ENCODE results near the gene PSMD13. TPM values are rescaled to one million over a fixed set of nuclear protein-coding genes. Genes with fewer than 3 reads are reported as not detected.

The PSMD13 gene
- total RNA-seq, 8 experiments from 2014 or later: 106 to 155 (median 141) TPM

- H3K4me1 ChIP-seq (replicated peaks in 1 of 2): peaks cover 17 to 19% of the 10 kb centered on the region in 2 donors
- WGBS, 10 experiments: 0 to 2% (median 0%) methylated on average over 1 to 20 of the region's 27 CpGs; no CpG with 5 or more reads in 5 of the 10 experiments
- ATAC-seq (replicated peaks in 6 of 8): peak in 3 of 8 experiments; percentile 7 to 12 (median 8)
- in situ Hi-C loops (cut with MboI; ENCODE audit: low pct_unique_long_range_greater_than_20kb in 2 of 9, low sequenced_read_pairs in 9 of 9, unreplicated experiment in 9 of 9): no loop called here
- peak overlapping the region; percentile 98 to 99 for H3K27ac ChIP-seq
- H3K4me3 ChIP-seq: peak overlapping the region; percentile 90 to 100 (median 93)
Observed at GRCh38 chr11:207863-208180, 29.0 kb upstream of the PSMD13 start.

- peak; percentile 40 to 61 (median 50) for ATAC-seq (replicated peaks in 6 of 8)
- WGBS, 10 experiments: 0 to 1% (median 0%) methylated on average over 3 to 20 of the region's 57 CpGs; no CpG with 5 or more reads in 5 of the 10 experiments
- peak overlapping the region; percentile 98 to 99 for H3K27ac ChIP-seq
- peak overlapping the region; percentile 90 to 100 (median 93) for H3K4me3 ChIP-seq
- peaks cover 17 to 19% of the 10 kb centered on the region in 2 donors for H3K4me1 ChIP-seq (replicated peaks in 1 of 2)
- in situ Hi-C loops (cut with MboI; ENCODE audit: low pct_unique_long_range_greater_than_20kb in 2 of 9, low sequenced_read_pairs in 9 of 9, unreplicated experiment in 9 of 9): no loop called here
Observed at GRCh38 chr11:208181-208916, 28.4 kb upstream of the PSMD13 start.

GRCh38 chr11:208917-209260 is 27.9 kb upstream of the PSMD13 start:
- WGBS, 10 experiments: no CpG with 5 or more reads among the region's 26 CpGs
- in situ Hi-C loops (cut with MboI; ENCODE audit: low pct_unique_long_range_greater_than_20kb in 2 of 9, low sequenced_read_pairs in 9 of 9, unreplicated experiment in 9 of 9): no loop called here
- Histone ChIP-seq H3K4me3 (peak overlapping the region; percentile 90 to 100 (median 93)), H3K27ac (peak overlapping the region; percentile 98 to 99), H3K4me1 (replicated peaks in 1 of 2) (peaks cover 17 to 19% of the 10 kb centered on the region in 2 donors)
- peak in 5 of 8 experiments; percentile 1 to 8 (median 2) for ATAC-seq (replicated peaks in 6 of 8)

DNA sequence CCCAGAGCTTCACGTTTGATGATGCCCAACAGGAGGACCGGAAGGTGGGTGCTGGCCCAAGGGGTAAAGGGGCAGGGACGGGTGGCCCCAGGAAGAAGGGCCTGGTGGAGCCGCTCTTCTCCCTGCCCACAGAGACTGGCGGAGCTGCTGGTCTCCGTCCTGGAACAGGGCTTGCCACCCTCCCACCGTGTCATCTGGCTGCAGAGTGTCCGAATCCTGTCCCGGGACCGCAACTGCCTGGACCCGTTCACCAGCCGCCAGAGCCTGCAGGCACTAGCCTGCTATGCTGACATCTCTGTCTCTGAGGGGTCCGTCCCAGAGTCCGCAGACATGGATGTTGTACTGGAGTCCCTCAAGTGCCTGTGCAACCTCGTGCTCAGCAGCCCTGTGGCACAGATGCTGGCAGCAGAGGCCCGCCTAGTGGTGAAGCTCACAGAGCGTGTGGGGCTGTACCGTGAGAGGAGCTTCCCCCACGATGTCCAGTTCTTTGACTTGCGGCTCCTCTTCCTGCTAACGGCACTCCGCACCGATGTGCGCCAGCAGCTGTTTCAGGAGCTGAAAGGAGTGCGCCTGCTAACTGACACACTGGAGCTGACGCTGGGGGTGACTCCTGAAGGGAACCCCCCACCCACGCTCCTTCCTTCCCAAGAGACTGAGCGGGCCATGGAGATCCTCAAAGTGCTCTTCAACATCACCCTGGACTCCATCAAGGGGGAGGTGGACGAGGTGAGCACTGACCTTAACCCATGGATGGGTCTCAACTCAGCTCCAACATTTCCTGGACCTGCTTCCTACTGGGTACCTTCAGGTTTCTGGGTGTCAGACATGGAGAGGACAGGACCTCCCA is 27.3 kb upstream of the PSMD13 start:
- 0 to 80% (median 45%) methylated on average over 1 to 10 of the region's 29 CpGs; no CpG with 5 or more reads in 4 of the 10 experiments for WGBS, 10 experiments
- no peak for ATAC-seq (replicated peaks in 6 of 8)
- Histone ChIP-seq H3K27ac (peak overlapping the region; percentile 98 to 99), H3K4me1 (replicated peaks in 1 of 2) (peaks cover 17 to 19% of the 10 kb centered on the region in 2 donors), H3K4me3 (peak overlapping the region; percentile 90 to 100 (median 93))
- in situ Hi-C loops (cut with MboI; ENCODE audit: low pct_unique_long_range_greater_than_20kb in 2 of 9, low sequenced_read_pairs in 9 of 9, unreplicated experiment in 9 of 9): no loop called here

GRCh38 chr11:210122-210802 is 26.5 kb upstream of the PSMD13 start:
- Histone ChIP-seq H3K4me3 (peak overlapping the region in 3 of 5 donors; percentile 91 to 100 (median 95)), H3K4me1 (replicated peaks in 1 of 2) (peaks cover 17 to 19% of the 10 kb centered on the region in 2 donors), H3K27ac (no peak overlapping the region)
- in situ Hi-C loops (cut with MboI; ENCODE audit: low pct_unique_long_range_greater_than_20kb in 2 of 9, low sequenced_read_pairs in 9 of 9, unreplicated experiment in 9 of 9): no loop called here
- WGBS, 10 experiments: 55 to 100% (median 92%) methylated on average over 3 to 9 of the region's 9 CpGs; no CpG with 5 or more reads in 5 of the 10 experiments
- ATAC-seq (replicated peaks in 6 of 8): peak in 2 of 8 experiments; percentile 1

DNA sequence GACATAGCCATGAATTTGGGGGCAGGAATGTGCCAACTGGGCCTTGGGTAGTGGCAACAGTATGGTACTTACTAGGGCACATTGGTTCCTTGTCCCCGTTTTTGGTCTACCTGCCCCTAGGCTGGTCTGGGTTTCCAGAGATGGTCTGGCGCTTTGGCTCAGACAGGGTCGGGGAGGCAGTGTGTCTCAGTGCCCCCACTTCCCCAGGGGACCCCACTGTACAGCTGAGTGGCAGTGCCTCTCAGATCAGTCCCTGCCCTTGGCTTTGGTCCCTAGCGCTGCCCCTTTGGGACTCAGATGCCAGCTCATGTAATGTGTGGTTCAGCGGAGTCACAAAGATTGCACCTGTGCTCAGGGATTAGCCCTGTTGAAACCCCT is 26.0 kb upstream of the PSMD13 start:
- WGBS, 10 experiments: 88 to 90% methylated on average over 4 to 5 of the region's 5 CpGs; no CpG with 5 or more reads in 8 of the 10 experiments
- H3K4me1 ChIP-seq (replicated peaks in 1 of 2): peaks cover 17% of the 10 kb centered on the region in 2 donors
- H3K4me3 ChIP-seq: no peak overlapping the region
- in situ Hi-C loops (cut with MboI; ENCODE audit: low pct_unique_long_range_greater_than_20kb in 2 of 9, low sequenced_read_pairs in 9 of 9, unreplicated experiment in 9 of 9): no loop called here
- no peak for ATAC-seq (replicated peaks in 6 of 8)
- no peak overlapping the region for H3K27ac ChIP-seq

- ATAC-seq (replicated peaks in 6 of 8): no peak
- Histone ChIP-seq H3K27ac (no peak overlapping the region), H3K4me1 (replicated peaks in 1 of 2) (peaks cover 12 to 13% of the 10 kb centered on the region in 2 donors), H3K4me3 (no peak overlapping the region)
- 83 to 100% (median 100%) methylated on average over 1 to 3 of the region's 5 CpGs; no CpG with 5 or more reads in 5 of the 10 experiments for WGBS, 10 experiments
- in situ Hi-C loops (cut with MboI; ENCODE audit: low pct_unique_long_range_greater_than_20kb in 2 of 9, low sequenced_read_pairs in 9 of 9, unreplicated experiment in 9 of 9): no loop called here
Observed at GRCh38 chr11:211295-211694, 25.5 kb upstream of the PSMD13 start.

- ATAC-seq (replicated peaks in 6 of 8): no peak
- Histone ChIP-seq H3K4me3 (no peak overlapping the region), H3K27ac (no peak overlapping the region), H3K4me1 (replicated peaks in 1 of 2) (peaks cover 12% of the 10 kb centered on the region in 2 donors)
- 77 to 97% (median 89%) methylated on average over 3 to 7 of the region's 9 CpGs; no CpG with 5 or more reads in 6 of the 10 experiments for WGBS, 10 experiments
- in situ Hi-C loops (cut with MboI; ENCODE audit: low pct_unique_long_range_greater_than_20kb in 2 of 9, low sequenced_read_pairs in 9 of 9, unreplicated experiment in 9 of 9): no loop called here
Observed at GRCh38 chr11:211741-212140, 25.0 kb upstream of the PSMD13 start.

DNA sequence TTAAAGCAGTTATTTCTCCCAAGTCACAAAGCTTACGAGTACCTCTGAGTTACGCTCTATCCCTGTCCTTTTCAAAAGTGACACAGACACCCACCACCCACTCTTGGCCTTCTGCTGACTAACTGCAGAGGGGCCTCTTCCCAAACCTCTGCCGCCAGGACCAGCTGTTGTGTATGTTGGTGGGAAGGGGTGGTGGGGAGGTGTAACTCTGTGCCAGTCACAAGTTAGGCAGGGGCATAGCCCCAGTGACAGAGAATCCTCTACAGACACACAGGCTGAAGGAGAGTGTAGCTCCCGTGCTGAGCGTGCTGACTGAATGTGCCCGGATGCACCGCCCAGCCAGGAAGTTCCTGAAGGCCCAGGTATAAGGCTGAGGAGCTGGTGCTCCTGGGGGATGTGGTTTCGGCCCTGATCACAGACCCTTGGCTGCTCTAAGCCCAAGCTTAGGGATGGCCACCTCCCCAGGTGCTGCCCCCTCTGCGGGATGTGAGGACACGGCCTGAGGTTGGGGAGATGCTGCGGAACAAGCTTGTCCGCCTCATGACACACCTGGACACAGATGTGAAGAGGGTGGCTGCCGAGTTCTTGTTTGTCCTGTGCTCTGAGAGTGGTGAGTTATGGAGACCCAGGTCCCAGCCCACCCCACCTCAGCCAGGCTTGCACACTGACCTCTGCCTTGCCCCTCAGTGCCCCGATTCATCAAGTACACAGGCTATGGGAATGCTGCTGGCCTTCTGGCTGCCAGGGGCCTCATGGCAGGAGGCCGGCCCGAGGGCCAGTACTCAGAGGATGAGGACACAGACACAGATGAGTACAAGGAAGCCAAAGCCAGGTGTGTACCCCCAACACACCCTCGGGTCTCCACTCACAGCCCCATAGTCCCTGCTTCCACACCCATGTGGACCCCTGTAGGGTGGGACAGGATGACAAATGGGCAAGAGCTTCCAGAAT is 24.4 kb upstream of the PSMD13 start:
- Histone ChIP-seq H3K27ac (no peak overlapping the region), H3K4me3 (no peak overlapping the region), H3K4me1 (replicated peaks in 1 of 2) (peaks cover 12% of the 10 kb centered on the region in 2 donors)
- in situ Hi-C loops (cut with MboI; ENCODE audit: low pct_unique_long_range_greater_than_20kb in 2 of 9, low sequenced_read_pairs in 9 of 9, unreplicated experiment in 9 of 9): no loop called here
- 80 to 100% (median 93%) methylated on average over 1 to 9 of the region's 17 CpGs; no CpG with 5 or more reads in 5 of the 10 experiments for WGBS, 10 experiments
- ATAC-seq (replicated peaks in 6 of 8): no peak

DNA sequence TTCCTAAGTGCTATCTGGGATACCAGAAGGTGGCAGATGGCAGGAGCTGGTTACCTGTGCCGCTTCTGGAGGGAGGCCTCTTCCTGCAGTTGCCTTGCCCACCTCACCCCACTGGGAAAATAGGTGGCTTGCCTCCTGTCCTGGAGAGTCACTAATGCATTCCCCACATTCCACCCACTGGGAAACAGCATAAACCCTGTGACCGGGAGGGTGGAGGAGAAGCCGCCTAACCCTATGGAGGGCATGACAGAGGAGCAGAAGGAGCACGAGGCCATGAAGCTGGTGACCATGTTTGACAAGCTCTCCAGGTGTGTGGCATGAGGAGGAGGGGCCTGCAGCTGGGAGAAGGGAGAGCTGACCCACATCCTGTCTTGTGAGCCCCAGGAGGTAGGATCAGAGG is 23.7 kb upstream of the PSMD13 start:
- no peak for ATAC-seq (replicated peaks in 6 of 8)
- H3K4me3 ChIP-seq: no peak overlapping the region
- in situ Hi-C loops (cut with MboI; ENCODE audit: low pct_unique_long_range_greater_than_20kb in 2 of 9, low sequenced_read_pairs in 9 of 9, unreplicated experiment in 9 of 9): no loop called here
- peaks cover 12% of the 10 kb centered on the region in 2 donors for H3K4me1 ChIP-seq (replicated peaks in 1 of 2)
- 63 to 100% (median 83%) methylated on average over 1 to 3 of the region's 4 CpGs; no CpG with 5 or more reads in 7 of the 10 experiments for WGBS, 10 experiments
- no peak overlapping the region for H3K27ac ChIP-seq

GRCh38 chr11:214083-214482 is 22.7 kb upstream of the PSMD13 start:
- Histone ChIP-seq H3K27ac (no peak overlapping the region), H3K4me3 (no peak overlapping the region), H3K4me1 (replicated peaks in 1 of 2) (peaks cover 12% of the 10 kb centered on the region in 2 donors)
- 83 to 100% methylated on average over 1 to 2 of the region's 7 CpGs; no CpG with 5 or more reads in 8 of the 10 experiments for WGBS, 10 experiments
- in situ Hi-C loops (cut with MboI; ENCODE audit: low pct_unique_long_range_greater_than_20kb in 2 of 9, low sequenced_read_pairs in 9 of 9, unreplicated experiment in 9 of 9): no loop called here
- no peak for ATAC-seq (replicated peaks in 6 of 8)

DNA sequence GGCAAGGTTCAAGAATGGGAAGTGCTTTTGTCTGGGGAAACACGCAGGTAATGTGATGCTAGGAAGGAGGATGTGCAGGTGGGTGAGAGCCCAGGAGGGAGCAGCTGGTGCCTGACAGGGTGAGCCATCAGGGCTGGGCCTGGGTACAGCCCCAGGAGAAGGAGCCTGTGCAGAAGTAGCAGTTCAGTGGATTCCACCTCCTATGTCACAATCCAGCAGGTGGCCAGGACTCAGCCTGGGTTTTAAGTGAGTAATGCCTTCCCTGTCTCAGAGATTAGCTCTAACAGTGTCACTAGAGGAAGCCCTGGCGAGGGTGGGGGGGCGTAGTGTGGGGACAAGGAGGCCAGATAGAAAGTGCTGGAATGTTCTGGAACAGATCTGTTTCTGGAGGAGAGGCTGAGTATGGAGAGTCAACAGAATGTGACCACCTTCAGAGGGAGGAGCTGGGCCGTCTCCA is 21.2 kb upstream of the PSMD13 start:
- in situ Hi-C loops (cut with MboI; ENCODE audit: low pct_unique_long_range_greater_than_20kb in 2 of 9, low sequenced_read_pairs in 9 of 9, unreplicated experiment in 9 of 9): no loop called here
- Histone ChIP-seq H3K4me1 (replicated peaks in 1 of 2) (no peaks in the 10 kb centered on the region), H3K27ac (no peak overlapping the region), H3K4me3 (no peak overlapping the region)
- WGBS, 10 experiments: 79 to 100% (median 93%) methylated on average over 1 to 3 of the region's 4 CpGs; no CpG with 5 or more reads in 7 of the 10 experiments
- peak in 7 of 8 experiments; percentile 4 to 18 (median 14) for ATAC-seq (replicated peaks in 6 of 8)
